ENCODE measurements around the gene RAB11FIP2.

DNA sequence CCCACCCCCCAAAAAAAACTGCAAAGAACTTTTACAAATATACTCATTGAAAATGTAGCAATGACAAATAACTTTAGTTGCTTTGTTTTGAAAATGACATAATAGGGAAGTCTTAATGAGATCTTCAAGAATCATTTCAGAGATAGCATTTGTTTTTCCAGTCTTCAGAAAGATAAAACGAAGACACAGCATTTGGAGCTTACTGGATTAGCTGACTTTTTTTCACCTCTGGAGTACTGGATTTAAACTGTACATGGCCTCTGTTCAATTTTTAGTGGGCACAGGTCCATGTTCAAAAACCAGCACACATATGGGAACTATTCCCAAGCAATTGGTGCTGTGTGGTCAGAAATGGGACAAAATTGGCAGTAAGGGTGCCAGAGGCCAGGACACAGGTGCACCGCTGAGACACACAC lies 3.9 kb downstream of the RAB11FIP2 start:
- TF ChIP-seq, protein P1, sequence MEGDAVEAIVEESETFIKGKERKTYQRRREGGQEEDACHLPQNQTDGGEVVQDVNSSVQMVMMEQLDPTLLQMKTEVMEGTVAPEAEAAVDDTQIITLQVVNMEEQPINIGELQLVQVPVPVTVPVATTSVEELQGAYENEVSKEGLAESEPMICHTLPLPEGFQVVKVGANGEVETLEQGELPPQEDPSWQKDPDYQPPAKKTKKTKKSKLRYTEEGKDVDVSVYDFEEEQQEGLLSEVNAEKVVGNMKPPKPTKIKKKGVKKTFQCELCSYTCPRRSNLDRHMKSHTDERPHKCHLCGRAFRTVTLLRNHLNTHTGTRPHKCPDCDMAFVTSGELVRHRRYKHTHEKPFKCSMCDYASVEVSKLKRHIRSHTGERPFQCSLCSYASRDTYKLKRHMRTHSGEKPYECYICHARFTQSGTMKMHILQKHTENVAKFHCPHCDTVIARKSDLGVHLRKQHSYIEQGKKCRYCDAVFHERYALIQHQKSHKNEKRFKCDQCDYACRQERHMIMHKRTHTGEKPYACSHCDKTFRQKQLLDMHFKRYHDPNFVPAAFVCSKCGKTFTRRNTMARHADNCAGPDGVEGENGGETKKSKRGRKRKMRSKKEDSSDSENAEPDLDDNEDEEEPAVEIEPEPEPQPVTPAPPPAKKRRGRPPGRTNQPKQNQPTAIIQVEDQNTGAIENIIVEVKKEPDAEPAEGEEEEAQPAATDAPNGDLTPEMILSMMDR (IDR thresholded peaks at IDR 0.05) = no peak
- TF ChIP-seq POLR2A (IDR thresholded peaks at IDR 0.05) = no peak
